GM23338 (cell line): ENCODE data around the gene CKS1B. TPM values are rescaled to one million over a fixed set of nuclear protein-coding genes. Genes with fewer than 3 reads are reported as not detected.

Experiments
- ATAC-seq: fragments of 200-7000 bp; cut with Tn5 transposase; 3 replicates; pipeline ENCODE4 v1.9.1; 2020
- DNase-seq: peaks from one replicate; pipeline ENCODE4 v3.0.0-alpha.2; 2015; ENCODE audit warnings: low spot score
- H2AFZ ChIP-seq: fragments of 200-600 bp; sonication (generic); 2 replicates; pipeline ENCODE4 v1.8.0; 2016; ENCODE audit warnings: antibody characterized with exemption, mild to moderate bottlenecking, moderate library complexity
- H3F3A ChIP-seq: fragments of 200-600 bp; sonication (generic); replicated peaks from 2 replicates; pipeline ENCODE4 v1.8.0; 2017; ENCODE audit warnings: antibody characterized with exemption, mixed run types, low read depth
- H3K27ac ChIP-seq: fragments of 200-600 bp; sonication (generic); 2 replicates; pipeline ENCODE4 v1.6.1; 2016; ENCODE audit warnings: low read depth
- H3K27me3 ChIP-seq: fragments of 200-600 bp; sonication (generic); 2 replicates; pipeline ENCODE4 v1.8.0; 2016; ENCODE audit warnings: mild to moderate bottlenecking, mixed run types, moderate library complexity; ENCODE audit not compliant: insufficient read depth
- H3K36me3 ChIP-seq: fragments of 200-600 bp; sonication (generic); 2 replicates; pipeline ENCODE4 v1.8.0; 2016; ENCODE audit warnings: mild to moderate bottlenecking; ENCODE audit not compliant: insufficient read depth
- H3K4me1 ChIP-seq: fragments of 200-600 bp; sonication (generic); 2 replicates; pipeline ENCODE4 v1.8.0; 2016; ENCODE audit warnings: mild to moderate bottlenecking, moderate library complexity; ENCODE audit not compliant: insufficient read depth
- H3K4me2 ChIP-seq: fragments of 200-600 bp; sonication (generic); 2 replicates; pipeline ENCODE4 v1.7.1; 2017; ENCODE audit warnings: mixed run types
- H3K4me3 ChIP-seq: fragments of 200-600 bp; sonication (generic); 2 replicates; pipeline ENCODE4 v1.6.1; 2016; ENCODE audit warnings: mixed run types
- H3K79me2 ChIP-seq: fragments of 200-600 bp; sonication (generic); replicated peaks from 2 replicates; pipeline ENCODE4 v1.8.0; 2017; ENCODE audit warnings: mild to moderate bottlenecking; ENCODE audit not compliant: insufficient read depth
- H3K9me2 ChIP-seq: fragments of 200-600 bp; sonication (generic); 2 replicates; pipeline ENCODE4 v1.8.0; 2017; ENCODE audit not compliant: insufficient read depth
- H4K20me1 ChIP-seq: fragments of 200-600 bp; sonication (generic); replicated peaks from 2 replicates; pipeline ENCODE4 v1.8.0; 2017; ENCODE audit warnings: mild to moderate bottlenecking; ENCODE audit not compliant: insufficient read depth
- H3K27ac Mint-ChIP-seq: 2 replicates; pipeline ENCODE4 v1.8.0; 2020; ENCODE audit warnings: inconsistent platforms, mild to moderate bottlenecking, moderate library complexity, mixed read lengths
- H3K27me3 Mint-ChIP-seq: 3 replicates; pipeline ENCODE4 v1.8.0; 2022; ENCODE audit warnings: low read depth, mild to moderate bottlenecking, moderate library complexity, mixed read lengths, inconsistent platforms; ENCODE audit not compliant: insufficient read depth, poor library complexity
- H3K36me3 Mint-ChIP-seq: 3 replicates; pipeline ENCODE4 v1.8.0; 2021; ENCODE audit warnings: low read depth, mild to moderate bottlenecking, inconsistent platforms, moderate library complexity, mixed read lengths
- H3K4me1 Mint-ChIP-seq: 3 replicates; pipeline ENCODE4 v1.8.0; 2020; ENCODE audit warnings: mild to moderate bottlenecking, inconsistent platforms, mixed read lengths
- H3K4me3 Mint-ChIP-seq: 3 replicates; pipeline ENCODE4 v1.8.0; 2021; ENCODE audit warnings: moderate library complexity, mild to moderate bottlenecking, inconsistent platforms, mixed read lengths
- H3K9me3 Mint-ChIP-seq: 3 replicates; pipeline ENCODE4 v1.8.0; 2020; ENCODE audit warnings: moderate library complexity, mild to moderate bottlenecking, inconsistent platforms, mixed read lengths
- EZH2 ChIP-seq: fragments of 200-600 bp; sonication (generic); IDR thresholded peaks from one replicate; pipeline ENCODE4 v1.8.0; 2017; ENCODE audit warnings: antibody characterized with exemption, mild to moderate bottlenecking, low read depth; ENCODE audit not compliant: unreplicated experiment
- EZH2phosphoT487 ChIP-seq: fragments of 200-600 bp; sonication (generic); IDR thresholded peaks from one replicate; pipeline ENCODE4 v1.8.1; 2018; ENCODE audit warnings: antibody characterized with exemption; ENCODE audit not compliant: unreplicated experiment
- JUNB ChIP-seq: IDR thresholded peaks from one replicate; pipeline ENCODE4 v1.6.1; 2016; ENCODE audit warnings: antibody characterized with exemption; ENCODE audit not compliant: unreplicated experiment
- NANOG ChIP-seq: IDR thresholded peaks from 2 replicates; pipeline ENCODE4 v1.6.1; 2016; ENCODE audit warnings: antibody characterized with exemption, borderline replicate concordance
- POLR2AphosphoS5 ChIP-seq: IDR thresholded peaks from 2 replicates; pipeline ENCODE4 v1.6.1; 2016; ENCODE audit warnings: antibody characterized with exemption, low read depth
- ZNF114 ChIP-seq: fragments of 250-450 bp; sonication (Bioruptor Pico); IDR thresholded peaks from 2 replicates; pipeline ENCODE4 v1.5.0; 2020; ENCODE audit warnings: mild to moderate bottlenecking, moderate library complexity
- ZNF331 ChIP-seq: fragments of 250-450 bp; sonication (Bioruptor Pico); IDR thresholded peaks from 2 replicates; pipeline ENCODE4 v1.5.0; 2020; ENCODE audit warnings: low read depth, mild to moderate bottlenecking, moderate library complexity
- polyA plus RNA-seq: library from polyadenylated mRNA; unstranded; fragments of >200 nt; fragmentation: Nextera tagmentation; extraction: Ambion mirVana; gene quantifications from 2 replicates; pipeline ENCODE4 v1.2.1, GENCODE V29; 2016
- total RNA-seq: library from RNA; depleted of rRNA; stranded (reverse); fragments of >200 nt; shearing (Covaris generic); gene quantifications from 2 replicates; pipeline ENCODE4 v1.2.3, GENCODE V29; 2014
- TF ChIP-seq, protein P1 (sequence below), 2 experiments: fragments of 200-600 bp in 1 of 2; sonication (generic) in 1 of 2; conservative IDR thresholded peaks; 2 replicates each; pipeline versions ENCODE4 v1.5.1 to v1.6.1; 2016 to 2017; ENCODE audit warnings: antibody characterized with exemption in 2 of 2, low read depth in 2 of 2, mild to moderate bottlenecking in 2 of 2, moderate library complexity in 1 of 2
- TF ChIP-seq, protein P2 (sequence below): IDR thresholded peaks from 2 replicates; pipeline ENCODE4 v1.6.1; 2016; ENCODE audit warnings: antibody characterized with exemption
- TF ChIP-seq, protein P3 (sequence below): IDR thresholded peaks from one replicate; pipeline ENCODE4 v1.6.1; 2018; ENCODE audit warnings: antibody characterized with exemption; ENCODE audit not compliant: unreplicated experiment

CKS1B gene
- total and polyA plus RNA-seq, 2 experiments from 2014 or later = 296 to 617 TPM

GRCh38 chr1:154993572-154994268 is 19.2 kb downstream of the CKS1B start, which contains the start of gene LENEP:
TSS of gene LENEP (plus strand) at chr1:154993586. CDS start at chr1:154993608, 22 bp downstream.
- Mint-ChIP-seq H3K4me3 (no peak within 1 kb of the TSS; the same call in 2 of the 3 replicates), H3K4me1 (peaks cover 31% of the 10 kb centered on the region), H3K9me3 (no peaks in the 10 kb centered on the region), H3K27me3 (peaks cover 14% of the 10 kb centered on the region), H3K27ac (peak within 1 kb of the TSS; percentile 78; the same call in 1 of the 2 replicates), H3K36me3 (peaks cover 23% of the 10 kb centered on the region)
- H2AFZ ChIP-seq = no peak within 1 kb of the TSS
- 0 out of 2 replicates have a peak within 1 kb of the TSS, but pooled peaks have one; percentile 39 for H3K27ac ChIP-seq
- H3K4me2 ChIP-seq = no peak within 1 kb of the TSS
- 0 out of 2 replicates have a peak, but pooled peaks cover 5% of the 10 kb centered on the region for H3K36me3 ChIP-seq
- H3F3A ChIP-seq = peaks cover 19% of the 10 kb centered on the region; the same call in 1 of the 2 replicates
- TF ChIP-seq POLR2AphosphoS5 = no peak
- no peak for TF ChIP-seq JUNB
- TF ChIP-seq, protein P1, sequence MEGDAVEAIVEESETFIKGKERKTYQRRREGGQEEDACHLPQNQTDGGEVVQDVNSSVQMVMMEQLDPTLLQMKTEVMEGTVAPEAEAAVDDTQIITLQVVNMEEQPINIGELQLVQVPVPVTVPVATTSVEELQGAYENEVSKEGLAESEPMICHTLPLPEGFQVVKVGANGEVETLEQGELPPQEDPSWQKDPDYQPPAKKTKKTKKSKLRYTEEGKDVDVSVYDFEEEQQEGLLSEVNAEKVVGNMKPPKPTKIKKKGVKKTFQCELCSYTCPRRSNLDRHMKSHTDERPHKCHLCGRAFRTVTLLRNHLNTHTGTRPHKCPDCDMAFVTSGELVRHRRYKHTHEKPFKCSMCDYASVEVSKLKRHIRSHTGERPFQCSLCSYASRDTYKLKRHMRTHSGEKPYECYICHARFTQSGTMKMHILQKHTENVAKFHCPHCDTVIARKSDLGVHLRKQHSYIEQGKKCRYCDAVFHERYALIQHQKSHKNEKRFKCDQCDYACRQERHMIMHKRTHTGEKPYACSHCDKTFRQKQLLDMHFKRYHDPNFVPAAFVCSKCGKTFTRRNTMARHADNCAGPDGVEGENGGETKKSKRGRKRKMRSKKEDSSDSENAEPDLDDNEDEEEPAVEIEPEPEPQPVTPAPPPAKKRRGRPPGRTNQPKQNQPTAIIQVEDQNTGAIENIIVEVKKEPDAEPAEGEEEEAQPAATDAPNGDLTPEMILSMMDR (conservative IDR thresholded peaks at IDR 0.05; ENCODE audit: low read depth in 2 of 2) = no peak
- no peak for TF ChIP-seq EZH2
- TF ChIP-seq EZH2phosphoT487 = no peak
- TF ChIP-seq, protein P2, sequence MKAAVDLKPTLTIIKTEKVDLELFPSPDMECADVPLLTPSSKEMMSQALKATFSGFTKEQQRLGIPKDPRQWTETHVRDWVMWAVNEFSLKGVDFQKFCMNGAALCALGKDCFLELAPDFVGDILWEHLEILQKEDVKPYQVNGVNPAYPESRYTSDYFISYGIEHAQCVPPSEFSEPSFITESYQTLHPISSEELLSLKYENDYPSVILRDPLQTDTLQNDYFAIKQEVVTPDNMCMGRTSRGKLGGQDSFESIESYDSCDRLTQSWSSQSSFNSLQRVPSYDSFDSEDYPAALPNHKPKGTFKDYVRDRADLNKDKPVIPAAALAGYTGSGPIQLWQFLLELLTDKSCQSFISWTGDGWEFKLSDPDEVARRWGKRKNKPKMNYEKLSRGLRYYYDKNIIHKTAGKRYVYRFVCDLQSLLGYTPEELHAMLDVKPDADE = no peak
- no peak for TF ChIP-seq NANOG
- TF ChIP-seq ZNF331 (CRISPR knock-in tag) = no peak
- H4K20me1 ChIP-seq = peaks cover 5% of the 10 kb centered on the region; the same call in 1 of the 2 replicates
- DNase-seq (no peak), ATAC-seq (no peak)
- H3K4me3 ChIP-seq = no peak within 1 kb of the TSS
- H3K9me2 ChIP-seq = no peaks in the 10 kb centered on the region
- H3K27me3 ChIP-seq = no peaks in the 10 kb centered on the region
- H3K79me2 ChIP-seq = no peaks in the 10 kb centered on the region; the same call in 1 of the 2 replicates
- peaks cover 2% of the 10 kb centered on the region; the same call in 1 of the 2 replicates for H3K4me1 ChIP-seq

DNA sequence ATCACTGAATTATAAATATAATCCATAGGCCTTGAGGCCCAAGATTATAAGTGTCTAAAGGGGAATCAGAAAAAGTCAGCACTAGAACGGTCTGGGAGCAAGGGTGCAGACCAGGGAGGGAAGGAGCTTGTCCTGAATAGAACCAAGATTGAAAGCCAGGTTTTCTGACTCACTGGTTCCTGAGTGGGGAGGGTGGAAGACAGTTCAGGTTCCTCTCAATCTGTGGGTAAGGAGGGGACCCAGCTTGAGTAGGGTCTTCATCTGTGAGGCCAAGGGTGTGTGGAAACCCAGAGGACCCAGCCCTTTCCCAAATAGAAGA is 19.7 kb downstream of the CKS1B start:
- Mint-ChIP-seq H3K27me3 (peaks cover 15% of the 10 kb centered on the region), H3K36me3 (peaks cover 18% of the 10 kb centered on the region), H3K4me3 (no peak overlapping the region; the same call in 2 of the 3 replicates), H3K4me1 (peaks cover 30% of the 10 kb centered on the region), H3K27ac (no peak overlapping the region), H3K9me3 (no peaks in the 10 kb centered on the region)
- ATAC-seq (no peak), DNase-seq (no peak)
- no peaks in the 10 kb centered on the region for H3K9me2 ChIP-seq
- no peak overlapping the region for H3K27ac ChIP-seq
- no peak overlapping the region for H2AFZ ChIP-seq
- no peaks in the 10 kb centered on the region; the same call in 1 of the 2 replicates for H3K79me2 ChIP-seq
- no peaks in the 10 kb centered on the region; the same call in 1 of the 2 replicates for H4K20me1 ChIP-seq
- H3K4me3 ChIP-seq = no peak overlapping the region
- H3K4me2 ChIP-seq = no peak overlapping the region
- peaks cover 15% of the 10 kb centered on the region; the same call in 1 of the 2 replicates for H3F3A ChIP-seq
- 0 out of 2 replicates have a peak, but pooled peaks cover 5% of the 10 kb centered on the region for H3K36me3 ChIP-seq
- TF ChIP-seq EZH2phosphoT487 = no peak
- no peak for TF ChIP-seq ZNF114 (CRISPR knock-in tag)
- TF ChIP-seq NANOG = no peak
- no peak for TF ChIP-seq JUNB
- TF ChIP-seq POLR2AphosphoS5 = no peak
- TF ChIP-seq, protein P3, sequence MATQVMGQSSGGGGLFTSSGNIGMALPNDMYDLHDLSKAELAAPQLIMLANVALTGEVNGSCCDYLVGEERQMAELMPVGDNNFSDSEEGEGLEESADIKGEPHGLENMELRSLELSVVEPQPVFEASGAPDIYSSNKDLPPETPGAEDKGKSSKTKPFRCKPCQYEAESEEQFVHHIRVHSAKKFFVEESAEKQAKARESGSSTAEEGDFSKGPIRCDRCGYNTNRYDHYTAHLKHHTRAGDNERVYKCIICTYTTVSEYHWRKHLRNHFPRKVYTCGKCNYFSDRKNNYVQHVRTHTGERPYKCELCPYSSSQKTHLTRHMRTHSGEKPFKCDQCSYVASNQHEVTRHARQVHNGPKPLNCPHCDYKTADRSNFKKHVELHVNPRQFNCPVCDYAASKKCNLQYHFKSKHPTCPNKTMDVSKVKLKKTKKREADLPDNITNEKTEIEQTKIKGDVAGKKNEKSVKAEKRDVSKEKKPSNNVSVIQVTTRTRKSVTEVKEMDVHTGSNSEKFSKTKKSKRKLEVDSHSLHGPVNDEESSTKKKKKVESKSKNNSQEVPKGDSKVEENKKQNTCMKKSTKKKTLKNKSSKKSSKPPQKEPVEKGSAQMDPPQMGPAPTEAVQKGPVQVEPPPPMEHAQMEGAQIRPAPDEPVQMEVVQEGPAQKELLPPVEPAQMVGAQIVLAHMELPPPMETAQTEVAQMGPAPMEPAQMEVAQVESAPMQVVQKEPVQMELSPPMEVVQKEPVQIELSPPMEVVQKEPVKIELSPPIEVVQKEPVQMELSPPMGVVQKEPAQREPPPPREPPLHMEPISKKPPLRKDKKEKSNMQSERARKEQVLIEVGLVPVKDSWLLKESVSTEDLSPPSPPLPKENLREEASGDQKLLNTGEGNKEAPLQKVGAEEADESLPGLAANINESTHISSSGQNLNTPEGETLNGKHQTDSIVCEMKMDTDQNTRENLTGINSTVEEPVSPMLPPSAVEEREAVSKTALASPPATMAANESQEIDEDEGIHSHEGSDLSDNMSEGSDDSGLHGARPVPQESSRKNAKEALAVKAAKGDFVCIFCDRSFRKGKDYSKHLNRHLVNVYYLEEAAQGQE = no peak
- peaks cover 5% of the 10 kb centered on the region; the same call in 1 of the 2 replicates for H3K4me1 ChIP-seq
- no peaks in the 10 kb centered on the region for H3K27me3 ChIP-seq
